ENCODE data around the gene SCART1.
"Not testable (repeated sequence)": the region's sequence is repeated elsewhere in the genome, so short reads cannot be mapped to it uniquely, and the experiment has no call there.

Gene SCART1

DNA sequence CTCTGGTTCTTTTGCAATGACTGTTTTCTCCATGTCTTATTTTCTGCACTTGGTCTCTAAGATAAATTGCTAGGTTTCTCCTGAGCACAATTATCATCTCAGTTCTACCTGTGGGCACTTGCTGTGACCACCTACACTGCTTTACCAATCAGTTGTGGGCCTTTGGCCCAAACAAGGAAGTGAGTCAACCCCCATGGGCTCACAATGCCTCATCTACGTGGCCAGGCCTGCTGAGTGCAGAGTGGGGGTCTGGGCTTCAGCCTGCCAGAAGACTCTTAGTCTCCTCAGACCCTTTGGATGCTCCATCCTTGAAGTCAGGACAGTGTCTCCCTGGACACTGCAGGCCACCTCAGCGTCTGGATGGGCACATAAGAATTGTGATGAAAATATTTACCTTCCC lies 20.3 kb downstream of the SCART1 start:
- DNase-seq (ENCODE audit: low read depth) = no peak

DNA sequence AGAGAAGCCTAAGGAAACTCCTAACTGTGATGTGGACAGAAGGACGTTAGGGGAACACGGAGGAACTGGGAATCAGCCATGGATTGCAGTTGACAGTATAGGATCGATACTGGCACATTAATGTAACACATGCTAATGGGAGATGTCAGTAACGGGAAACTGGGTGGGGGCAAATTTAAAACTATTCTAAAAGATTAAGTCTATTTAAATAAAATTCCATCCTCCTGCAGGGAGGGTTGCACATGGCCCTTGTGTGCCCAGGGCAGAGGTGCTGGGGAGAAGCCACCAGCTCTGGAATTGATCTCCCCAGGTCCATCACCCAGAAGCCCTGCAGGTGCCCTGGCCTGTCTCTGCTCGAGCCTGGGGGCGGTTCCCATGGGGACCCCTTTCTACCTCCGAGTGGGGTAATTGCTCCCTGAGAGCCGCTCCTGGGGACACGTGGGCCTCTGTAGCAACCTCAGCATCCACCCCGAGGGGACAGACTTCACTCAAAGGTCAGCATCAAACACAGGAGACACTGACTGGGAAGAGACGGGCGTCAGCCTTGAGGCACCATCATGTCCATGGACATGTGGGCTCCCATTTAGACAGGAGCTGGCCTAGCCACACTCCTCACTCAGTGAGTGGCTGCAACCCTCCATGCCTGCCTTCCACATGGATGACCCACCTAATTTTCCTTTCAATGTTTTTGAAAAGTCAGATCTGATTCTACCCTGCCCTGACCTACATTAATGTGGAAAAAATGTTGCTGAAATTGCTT lies 21.1 kb downstream of the SCART1 start:
- DNase-seq (ENCODE audit: low read depth) = no peak

DNA sequence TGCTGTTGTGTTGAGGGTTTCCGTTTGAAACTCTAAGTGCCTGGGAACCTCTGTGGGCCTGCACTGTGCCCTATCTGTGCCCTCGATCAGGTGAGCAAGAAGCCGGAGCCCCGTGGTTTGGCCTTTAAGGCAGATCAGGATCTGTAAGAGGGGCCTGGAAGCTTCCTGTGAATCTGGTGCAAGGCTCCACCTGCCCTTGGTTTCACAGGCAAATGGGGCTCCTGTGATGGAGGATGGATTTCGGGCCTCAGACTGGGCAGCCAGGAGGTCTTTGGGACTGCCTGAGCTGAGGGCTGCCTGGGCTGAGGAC lies 21.6 kb downstream of the SCART1 start:
- DNase-seq (ENCODE audit: low read depth) = peak; percentile 13

DNA sequence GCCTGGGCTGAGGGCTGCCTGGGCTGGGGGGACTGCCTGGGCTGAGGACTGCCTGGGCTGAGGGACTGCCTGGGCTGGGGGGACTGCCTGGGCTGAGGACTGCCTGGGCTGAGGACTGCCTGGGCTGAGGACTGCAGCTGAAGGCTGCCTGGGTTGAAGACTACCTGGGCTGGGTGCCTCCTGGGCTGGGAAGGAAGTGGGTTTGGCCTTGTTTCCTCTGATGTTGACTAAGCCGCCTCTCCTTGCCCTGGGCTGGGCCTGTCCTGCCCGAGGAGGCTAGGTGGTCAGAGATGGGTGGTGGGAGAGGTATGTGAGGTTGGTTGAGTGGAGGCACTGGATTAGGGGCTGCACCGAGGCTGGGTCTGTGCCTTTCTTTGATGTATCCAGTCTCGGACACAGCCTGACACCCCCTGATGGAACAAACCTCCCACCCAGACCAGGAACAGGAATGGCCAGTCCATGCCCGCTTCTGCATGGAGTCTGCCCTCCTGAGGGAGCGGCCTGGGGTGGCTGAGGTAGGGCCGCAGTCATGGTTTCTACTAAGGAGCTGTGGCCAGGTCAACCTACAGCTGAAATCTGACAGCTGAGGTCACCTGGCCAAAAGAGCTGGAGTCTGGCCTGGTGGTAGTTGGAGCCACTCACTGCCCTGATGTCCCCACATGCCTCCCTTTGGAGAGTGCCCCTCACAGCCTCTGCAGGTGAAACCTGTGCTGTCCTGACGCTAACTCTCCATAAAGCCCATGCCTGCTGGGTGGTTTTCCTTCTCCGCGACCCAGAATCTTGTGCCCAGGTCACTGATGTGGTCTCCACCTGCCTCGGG lies 22.3 kb downstream of the SCART1 start:
- no peak for DNase-seq (ENCODE audit: low read depth)

DNA sequence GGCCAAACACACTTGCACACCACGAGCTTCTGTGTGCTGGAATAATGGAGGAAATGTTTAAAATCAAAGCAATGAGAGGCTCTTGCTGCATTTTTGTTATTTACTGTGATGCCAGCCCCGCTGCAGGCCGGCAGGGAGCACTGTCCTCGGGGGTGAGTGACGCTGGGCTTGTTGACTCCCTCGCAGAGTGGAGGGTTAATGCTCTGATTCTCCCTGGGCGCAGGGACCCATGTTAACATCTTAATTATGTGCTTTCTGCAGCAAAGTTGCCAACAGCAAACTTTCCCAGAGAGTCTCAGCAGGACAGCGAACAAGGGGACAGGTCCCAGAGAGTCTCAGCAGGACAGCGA lies 22.9 kb downstream of the SCART1 start:
- no peak for DNase-seq (ENCODE audit: low read depth)

DNA sequence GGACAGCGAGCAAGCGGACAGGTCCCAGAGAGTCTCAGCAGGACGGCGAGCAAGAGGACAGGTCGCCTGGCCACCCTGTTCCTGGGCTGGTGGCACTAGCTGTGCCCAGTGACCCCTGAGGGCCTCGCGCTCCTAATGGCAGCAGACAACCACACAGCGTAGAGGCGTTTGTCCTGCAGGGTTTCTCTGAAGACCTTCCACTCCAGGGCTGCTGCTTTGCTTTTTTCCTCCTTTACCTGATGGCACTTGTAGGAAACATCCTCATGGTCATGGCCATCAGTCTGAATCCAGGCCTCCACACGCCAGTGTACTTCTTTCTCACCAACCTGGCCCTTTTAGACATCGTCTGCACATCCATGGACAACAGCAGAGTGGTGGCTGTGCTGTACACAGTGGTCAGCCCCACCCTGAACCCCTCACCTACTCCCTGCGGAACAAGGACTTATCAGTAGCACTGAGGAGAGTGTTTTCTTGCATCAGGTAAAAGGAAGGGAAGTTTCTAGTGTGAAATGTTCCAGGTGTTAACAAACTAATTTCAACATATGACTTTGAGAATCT lies 27.4 kb downstream of the SCART1 start:
- no peak for DNase-seq (ENCODE audit: low read depth)

DNA sequence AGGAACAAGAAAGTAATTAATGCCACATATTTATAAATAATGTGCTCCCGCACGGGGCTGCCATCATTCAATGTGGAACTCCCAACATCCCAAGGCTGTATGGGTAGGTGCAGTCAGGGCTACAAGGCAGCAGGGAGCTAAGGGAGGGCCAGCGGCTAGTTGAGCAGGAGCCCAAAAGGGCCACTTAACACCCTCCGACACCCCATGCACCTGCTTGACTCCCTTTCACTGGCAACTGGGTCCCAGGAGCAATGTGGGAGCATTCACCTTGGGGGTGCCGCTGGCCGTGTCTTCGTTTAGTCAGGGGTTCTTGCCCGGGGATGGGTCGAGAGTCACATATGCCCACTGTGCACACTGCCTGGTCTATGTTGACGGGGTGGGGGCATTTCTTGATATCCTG lies 27.9 kb downstream of the SCART1 start:
- DNase-seq (ENCODE audit: low read depth) = no peak

DNA sequence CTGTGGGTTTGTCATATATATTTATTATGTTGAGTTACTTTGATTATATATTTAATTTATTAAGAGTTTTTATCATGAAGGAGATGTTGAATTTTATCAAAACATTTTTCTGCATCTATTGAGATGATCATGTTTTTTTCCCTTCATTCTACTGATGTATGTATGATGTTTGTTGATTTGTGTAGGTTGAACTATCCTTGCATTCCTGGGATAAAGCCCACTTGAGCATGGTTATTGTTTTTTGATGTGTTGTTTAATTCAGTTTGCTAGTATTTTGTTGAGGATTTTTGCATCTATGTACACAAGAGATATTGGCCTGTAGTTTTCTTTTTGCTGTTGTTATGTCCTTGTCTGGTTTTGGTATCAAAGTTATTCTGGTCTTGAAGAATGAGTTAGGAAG lies 31.1 kb downstream of the SCART1 start:
- DNase-seq (ENCODE audit: low read depth) = no peak

DNA sequence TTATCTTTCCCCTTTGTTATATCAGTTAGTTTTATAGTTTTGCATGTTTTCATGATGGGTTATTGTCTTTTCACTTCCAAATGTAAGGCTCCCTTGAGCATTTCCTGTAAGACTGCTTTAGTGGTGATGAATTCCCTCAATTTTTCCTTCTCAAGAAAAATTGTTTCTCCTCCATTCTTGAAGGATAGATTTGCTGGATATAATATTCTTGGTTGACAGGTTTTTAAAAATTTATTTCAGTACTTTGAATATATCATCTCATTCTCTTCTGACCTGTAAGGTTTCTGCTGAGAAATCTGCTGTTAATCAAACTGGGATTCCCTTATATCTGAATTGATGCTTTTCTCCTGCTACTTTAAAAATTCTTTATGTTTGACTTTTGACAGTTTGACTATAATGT lies 33.3 kb downstream of the SCART1 start:
- no peak for DNase-seq (ENCODE audit: low read depth)

DNA sequence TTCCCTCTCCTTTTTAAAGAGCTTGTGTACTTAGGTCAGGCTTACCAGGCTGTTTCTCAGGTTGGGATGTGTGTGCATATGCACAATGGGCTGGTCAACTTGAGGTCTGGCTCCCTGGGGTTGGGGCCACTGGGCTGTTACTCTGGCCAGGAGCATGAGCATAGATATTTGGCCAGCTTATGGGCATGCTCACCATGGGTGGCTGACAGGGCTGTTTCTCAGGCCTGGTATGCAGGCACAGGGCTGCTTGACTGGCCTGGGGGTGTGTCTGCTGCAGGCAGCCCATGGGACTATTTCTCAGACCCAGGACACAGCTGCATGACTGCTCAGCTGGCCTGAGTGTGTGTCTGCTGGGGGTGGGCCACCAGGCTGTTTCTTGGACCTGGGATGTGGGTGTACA lies 34.6 kb downstream of the SCART1 start:
- no peak for DNase-seq (ENCODE audit: low read depth)

DNA sequence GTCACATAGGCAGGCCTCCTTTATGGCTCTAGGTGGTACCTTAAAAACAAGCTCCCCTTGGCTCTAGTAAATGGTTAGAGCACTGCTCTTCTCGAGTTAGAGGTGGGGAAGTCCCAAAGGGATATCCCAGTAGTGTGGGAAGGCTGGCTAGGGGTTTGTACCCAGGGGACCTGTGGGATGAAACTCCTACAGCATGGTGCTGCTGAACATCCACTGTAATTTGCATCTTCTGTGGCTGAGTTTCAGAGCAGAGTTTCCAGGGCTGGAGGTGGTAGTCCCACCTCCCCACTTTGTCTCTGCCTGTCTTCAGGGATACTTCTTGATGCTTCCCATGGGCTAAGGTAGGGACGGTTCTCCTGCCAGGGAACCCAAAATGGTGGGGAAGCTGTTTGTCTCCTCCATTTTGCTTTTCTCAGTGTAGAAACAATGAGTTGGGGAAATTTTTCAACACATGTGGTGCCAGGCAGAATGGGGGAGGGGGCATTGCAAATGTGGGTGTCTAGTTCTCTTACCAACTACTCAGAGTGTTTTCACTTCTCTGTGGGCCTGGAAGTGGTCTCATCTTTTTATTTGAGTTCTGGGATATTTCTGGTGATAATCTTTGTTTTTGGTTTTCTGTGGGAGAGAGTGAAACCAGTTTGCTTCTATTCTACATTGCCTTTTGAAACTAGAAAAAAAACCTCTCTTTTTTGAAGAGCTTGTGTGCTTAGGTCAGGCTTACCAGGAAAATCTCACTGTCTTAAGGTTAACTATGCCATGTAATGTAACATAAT lies 36.3 kb downstream of the SCART1 start:
- no peak for DNase-seq (ENCODE audit: low read depth)

DNA sequence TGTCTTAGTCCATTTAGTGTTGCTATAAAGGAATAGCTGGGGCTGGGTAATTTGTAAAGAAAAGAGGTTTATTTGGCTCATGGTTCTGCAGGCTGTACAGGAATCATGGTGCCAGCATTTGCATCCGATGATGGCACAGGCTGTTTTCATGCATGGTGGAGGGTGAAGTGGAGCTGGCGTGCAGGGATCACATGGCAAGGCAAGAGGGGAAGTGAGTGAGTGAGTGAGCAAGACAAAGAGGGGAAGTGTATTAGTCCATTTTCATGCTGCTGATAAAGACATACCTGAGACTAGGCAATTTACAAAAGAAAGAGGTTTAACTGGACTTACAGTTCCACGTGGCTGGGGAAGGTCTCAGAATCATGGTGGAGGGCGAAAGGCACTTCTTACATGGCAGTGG lies 39.8 kb downstream of the SCART1 start:
- DNase-seq (ENCODE audit: low read depth) = not testable (repeated sequence)

DNA sequence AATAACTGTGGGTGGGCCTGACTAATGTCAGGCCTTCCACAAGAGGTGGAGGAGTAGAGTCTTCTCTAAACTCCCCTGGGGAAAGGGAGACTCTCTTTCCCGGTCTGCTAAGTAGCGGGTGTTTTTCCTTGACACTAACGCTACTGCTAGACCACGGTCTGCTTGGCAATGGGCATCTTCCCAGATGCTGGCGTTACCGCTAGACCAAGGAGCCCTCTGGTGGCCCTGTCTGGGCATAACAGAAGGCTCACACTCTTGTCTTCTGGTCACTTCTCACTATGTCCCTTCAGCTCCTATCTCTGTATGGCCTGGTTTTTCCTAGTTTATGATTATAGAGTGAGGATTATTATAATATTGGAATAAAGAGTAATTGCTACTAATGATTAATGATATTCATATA lies 43.6 kb downstream of the SCART1 start:
- not testable (repeated sequence) for DNase-seq (ENCODE audit: low read depth)

DNA sequence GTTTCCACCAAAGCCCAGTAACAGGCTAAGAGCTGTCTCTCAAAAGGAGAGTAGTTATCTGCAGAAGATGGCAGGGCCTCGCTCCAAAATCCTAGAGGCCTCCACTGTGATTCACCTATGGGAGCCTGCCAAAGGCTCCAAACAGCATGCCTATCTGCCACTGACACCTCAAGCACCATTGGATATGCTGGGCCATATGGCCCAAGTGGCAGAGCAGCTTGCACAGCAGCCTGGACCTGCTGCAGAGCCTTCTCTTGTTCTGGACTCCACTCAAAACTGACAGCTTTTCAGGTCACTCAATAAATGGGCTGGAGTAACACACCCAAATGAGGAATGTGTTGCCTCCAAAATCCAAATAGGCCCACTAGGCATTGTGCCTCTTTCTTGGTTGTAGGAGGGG lies 45.4 kb downstream of the SCART1 start:
- not testable (repeated sequence) for DNase-seq (ENCODE audit: low read depth)

DNA sequence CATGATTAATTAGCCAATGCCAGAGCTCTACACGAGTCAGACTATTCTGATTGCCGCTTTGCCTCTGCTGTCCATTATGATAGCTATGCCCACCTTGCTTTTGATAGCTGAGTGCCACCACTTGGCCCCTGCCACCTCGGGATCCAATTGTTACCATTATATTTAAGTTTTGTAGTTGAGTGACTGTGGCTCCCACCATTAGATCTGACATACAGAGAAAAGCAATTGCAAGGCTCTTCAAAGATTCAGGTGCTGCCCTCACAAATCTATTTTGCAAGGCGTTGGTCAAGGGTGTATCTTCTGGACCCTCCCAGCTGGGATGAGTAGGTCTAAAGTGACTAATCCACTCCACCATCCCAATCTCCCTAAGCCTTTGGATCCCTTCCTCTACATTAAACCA lies 47.2 kb downstream of the SCART1 start:
- not testable (repeated sequence) for DNase-seq (ENCODE audit: low read depth)

DNA sequence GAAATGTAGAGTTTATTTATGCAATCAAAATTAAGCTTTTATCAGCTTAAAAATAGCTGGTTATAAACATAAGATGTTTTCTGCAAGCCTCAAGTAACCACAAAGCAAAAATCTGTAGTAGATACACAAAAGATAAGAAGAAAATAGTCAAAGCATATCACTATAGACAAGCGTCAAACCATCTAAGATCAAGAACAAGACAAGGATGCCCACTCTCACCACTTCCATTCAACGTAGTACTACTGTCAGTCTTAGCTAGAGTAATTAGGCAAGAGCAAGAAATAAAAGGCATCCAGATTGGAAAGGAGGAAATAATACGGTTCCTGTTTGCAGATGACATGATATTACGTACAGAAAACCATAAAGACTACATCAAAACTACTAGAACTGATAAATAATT lies 56.0 kb downstream of the SCART1 start:
- DNase-seq (ENCODE audit: low read depth) = no peak

DNA sequence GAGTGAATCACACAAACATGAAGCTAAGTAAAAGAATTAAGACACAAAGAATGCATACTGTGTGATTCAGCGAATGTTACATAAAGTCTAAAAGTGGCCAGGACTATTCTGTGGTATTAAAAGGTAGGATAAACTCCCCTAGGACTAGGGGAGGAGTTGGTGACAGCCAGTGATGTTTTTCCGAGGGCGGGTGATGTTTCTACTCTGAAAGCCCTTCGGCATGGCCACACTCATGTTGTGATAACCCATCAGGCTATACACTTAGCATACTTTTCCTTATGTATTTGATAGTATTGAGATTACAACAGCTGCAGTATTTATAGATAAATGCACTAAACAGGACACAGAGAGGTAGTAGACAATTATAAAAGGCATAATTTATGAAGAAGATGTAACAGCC lies 57.7 kb downstream of the SCART1 start:
- DNase-seq (ENCODE audit: low read depth) = no peak

DNA sequence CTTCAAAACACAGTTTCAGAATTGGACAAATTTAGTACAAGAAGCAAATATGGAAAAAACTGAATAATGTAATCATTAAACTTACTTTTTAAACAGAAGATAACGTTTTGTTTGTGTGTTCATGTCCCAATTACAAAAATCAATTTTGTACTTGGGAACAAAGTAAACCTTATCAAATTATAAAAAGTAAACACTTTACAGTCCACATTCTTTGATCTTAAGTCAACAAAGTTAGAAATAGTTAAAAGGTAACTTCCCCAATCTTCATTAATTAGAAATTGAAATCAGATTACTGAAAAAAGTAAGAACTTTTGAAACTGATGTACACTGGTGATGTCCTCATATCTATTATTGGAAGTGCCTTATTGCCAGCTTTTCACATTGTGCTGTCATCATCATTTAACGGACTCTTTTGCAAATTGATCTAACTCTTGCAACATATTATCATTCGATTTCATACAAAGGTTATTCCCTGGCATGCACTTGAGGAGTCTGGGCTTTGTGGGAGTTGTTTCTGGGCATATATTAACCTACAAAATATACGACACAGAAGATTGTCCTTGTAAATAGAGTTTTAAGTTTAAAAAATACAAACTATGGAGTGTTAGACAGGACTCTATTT lies 58.3 kb downstream of the SCART1 start:
- no peak for DNase-seq (ENCODE audit: low read depth)

DNA sequence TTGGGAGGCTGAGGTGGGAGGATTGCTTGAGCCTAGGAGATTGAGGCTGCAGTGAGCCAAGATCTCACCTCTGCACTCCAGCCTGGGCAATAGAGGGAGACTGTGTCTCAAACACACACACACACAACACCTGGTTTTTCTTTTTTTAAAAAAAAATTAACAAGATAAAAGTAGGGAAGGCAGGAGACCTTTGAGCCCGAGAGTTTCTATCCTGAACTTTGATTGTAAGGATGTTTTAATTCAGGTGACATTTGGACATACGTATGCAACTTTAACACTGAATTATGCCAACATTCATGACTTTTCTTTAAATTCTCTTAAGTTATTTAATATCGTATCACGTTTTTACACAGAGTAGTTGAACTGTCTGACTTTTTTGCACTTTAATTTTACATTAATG lies 61.7 kb downstream of the SCART1 start:
- no peak for DNase-seq (ENCODE audit: low read depth)

DNA sequence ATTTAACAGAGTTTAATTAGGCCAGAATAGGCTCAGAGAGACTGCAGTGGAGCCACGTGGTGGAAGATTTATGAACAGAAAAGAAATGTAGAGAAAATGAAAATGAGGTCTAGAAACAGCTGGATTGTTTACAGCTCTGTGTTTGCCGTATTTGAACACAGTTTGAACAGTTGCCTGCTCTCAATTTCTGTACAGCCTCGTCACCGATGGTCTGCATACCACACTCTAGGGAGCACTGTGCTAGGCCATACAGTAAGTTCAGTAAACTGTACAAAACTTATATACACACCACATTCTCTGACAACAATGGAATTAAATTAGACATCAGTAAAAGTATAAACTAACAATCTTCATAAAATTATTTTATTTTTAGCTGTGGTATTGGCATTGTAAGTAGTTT lies 62.3 kb downstream of the SCART1 start:
- DNase-seq (ENCODE audit: low read depth) = no peak

DNA sequence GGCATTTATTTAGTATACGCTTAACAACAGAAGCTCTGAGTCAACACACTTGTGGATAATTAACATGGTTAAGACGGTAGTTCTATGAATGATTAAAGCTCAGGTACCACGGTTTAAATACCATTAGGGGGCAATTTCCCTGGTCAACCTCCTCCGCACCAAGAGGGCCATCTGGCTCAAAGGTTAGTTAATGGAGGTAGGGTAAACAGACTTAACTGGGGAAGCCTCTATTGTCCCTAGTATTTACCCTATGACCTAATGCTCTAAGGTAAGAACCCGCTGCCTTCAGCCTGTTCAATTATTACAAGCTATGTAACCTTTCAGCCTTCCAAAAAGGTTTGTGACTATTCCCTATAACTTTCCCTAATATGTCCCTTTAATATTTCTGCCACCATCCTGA lies 64.8 kb downstream of the SCART1 start:
- DNase-seq (ENCODE audit: low read depth) = not testable (repeated sequence)

All from activated gamma-delta T cell treated with anti-CD3 and anti-CD28 coated beads, Interleukin-2, amount 50 U/mL, for 16 hours (primary cell).